Measurements from ENCODE around the gene PGBD2.
"Not testable (repeated sequence)": the region's sequence is repeated elsewhere in the genome, so short reads cannot be mapped to it uniquely, and the experiment has no call there.

PGBD2 gene

DNA sequence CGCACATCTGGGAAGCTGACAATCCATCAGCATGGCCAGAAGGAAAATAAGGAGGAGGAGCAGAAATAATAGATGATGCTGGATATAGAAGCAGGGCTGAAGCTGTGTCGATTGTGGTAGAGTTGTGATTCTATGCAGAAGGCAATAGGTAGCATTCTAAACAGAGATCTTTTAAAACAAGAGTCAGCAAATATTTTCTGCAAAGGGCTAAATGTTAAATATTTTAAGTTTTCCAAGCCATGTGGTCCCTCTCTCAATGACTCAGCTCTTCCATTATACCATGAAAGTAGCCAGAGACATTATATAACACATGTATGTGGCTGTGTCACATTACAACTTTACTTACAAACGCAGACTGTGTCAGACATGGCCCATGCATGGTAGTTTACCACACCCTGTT, 21.2 kb downstream of the PGBD2 start:
- DNase-seq = not testable (repeated sequence)

DNA sequence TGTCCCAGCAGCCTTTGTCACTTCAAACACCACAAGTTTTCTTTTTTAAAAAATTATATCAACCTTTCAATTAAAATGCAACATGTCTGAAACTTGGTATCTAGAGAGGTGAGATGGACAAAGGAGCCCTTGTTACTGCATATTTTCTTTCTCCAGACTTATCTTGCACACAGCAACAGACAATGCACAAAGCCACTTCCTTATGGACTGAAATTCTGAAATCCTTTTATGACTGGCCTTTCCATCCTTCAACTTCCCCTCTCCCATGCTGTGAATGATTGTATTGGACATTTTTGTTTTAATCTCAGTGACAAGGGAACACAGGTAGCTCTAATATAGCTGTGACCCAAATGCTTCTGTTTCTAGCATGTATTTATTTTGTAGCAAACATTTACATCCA, 22.1 kb downstream of the PGBD2 start:
- DNase-seq = not testable (repeated sequence)

DNA sequence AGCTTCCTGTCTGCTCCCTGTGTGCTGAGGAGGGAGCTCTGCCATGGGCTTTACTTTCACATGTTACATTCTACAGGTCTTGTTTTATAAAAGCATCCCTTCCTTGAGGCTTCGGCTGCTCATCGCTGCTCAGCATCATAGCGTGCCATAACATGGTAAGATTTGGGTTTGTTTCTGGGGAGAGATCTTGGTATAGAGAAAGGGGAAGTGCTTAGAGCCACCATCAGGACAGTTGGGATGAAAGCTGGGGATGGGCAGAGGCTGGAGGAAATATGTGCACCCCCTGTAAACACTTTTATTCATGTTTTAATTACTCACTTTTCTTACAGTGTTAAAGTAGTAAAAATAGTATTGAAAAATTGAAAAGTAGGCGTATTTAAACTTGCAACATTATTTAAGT, 24.0 kb downstream of the PGBD2 start:
- DNase-seq = not testable (repeated sequence)

DNA sequence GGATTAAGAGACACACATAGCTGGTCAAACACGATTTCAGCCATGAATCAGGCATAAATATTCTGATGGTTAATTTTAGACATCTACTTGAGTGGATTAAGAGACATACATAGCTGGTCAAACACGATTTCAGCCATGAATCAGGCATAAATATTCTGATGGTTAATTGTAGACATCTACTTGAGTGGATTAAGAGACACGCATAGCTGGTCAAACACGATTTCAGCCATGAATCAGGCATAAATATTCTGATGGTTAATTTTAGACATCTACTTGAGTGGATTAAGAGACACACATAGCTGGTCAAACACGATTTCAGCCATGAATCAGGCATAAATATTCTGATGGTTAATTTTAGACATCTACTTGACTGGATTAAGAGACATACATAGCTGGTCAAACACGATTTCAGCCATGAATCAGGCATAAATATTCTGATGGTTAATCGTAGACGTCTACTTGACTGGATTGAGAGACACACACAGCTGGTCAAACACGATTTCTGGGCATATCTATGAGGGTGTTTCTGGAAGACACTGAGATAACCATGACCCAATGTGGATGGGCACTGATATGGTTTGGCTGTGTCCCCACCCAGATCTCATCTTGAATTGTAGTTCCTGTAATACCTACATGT, 32.3 kb downstream of the PGBD2 start:
- DNase-seq = not testable (repeated sequence)

DNA sequence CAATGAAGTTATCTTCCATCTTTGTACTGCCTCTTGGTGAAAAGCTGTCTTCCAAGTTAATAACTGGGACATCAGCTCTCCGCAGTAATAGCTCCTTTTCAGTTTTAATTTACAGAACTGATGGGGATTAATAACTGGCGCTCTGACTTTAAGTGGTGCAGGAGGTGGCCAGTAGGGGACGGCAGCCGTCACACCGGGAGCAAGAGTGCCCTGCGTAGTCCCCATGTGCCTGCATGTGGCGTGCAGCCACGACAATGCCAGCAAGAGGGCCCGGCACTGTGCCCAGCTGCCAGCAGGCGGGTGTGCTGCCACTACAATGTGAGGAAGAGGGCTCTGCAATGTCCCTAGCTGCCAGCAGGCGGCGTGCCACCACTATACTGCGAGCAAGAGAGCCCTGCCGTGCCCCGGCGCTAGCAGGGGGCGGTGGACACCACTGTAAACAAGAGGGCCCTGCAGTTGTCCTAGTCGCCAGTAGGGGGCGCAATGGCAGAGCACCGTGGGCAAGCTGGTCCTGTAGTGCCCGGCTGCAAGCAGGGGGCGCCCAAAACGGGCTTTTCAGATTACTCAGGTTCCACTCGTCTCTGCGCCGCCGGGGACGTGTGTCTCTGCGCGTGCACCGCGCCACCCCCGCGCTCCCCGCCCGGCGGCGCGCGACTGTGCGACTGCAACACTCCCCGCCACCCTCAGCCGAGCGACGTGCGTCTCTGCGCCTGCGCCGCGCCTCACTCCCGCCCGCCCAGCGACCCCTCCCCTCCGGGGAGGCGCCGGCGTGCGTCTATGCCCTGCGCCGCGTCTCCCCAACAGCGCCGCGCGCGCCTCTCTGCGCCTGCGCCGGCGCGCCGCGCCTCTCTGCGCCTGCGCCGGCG, 38.3 kb downstream of the PGBD2 start:
- DNase-seq = not testable (repeated sequence)

DNA sequence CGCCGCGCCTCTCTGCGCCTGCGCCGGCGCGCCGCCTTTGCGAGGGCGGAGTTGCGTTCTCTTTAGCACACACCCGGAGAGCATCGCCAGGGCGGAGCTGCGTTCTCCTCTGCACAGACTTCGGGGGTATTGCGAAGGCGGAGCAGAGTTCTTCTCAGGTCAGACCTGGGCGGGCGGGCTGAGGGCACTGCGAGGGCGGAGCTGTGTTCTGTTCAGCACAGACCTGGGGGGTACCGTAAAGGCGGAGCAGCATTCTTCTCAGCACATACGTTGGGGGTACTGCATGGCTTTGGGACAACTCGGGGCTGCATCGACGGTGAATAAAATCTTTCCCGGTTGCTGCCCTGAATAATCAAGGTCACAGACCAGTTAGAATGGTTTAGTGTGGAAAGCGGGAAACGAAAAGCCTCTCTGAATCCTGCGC, 39.0 kb downstream of the PGBD2 start:
- not testable (repeated sequence) for DNase-seq

DNA sequence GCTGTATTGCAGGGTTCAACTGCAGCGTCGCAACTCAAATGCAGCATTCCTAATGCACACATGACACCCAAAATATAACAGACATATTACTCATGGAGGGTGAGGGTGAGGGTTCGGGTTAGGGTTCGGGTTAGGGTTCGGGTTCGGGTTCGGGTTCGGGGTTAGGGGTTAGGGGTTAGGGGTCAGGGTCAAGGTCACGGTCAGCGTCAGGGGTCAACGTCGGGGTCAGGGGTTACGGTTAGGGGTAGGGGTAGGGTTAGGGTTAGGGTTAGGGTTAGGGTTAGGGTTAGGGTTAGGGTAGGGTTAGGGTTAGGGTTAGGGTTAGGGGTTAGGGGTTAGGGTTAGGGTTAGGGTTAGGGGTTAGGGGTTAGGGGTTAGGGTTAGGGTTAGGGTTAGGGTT, 39.4 kb downstream of the PGBD2 start:
- DNase-seq = not testable (repeated sequence)

- not testable (repeated sequence) for DNase-seq
Measured at GRCh38 chr1:248945856-248946416, 39.9 kb downstream of the PGBD2 start.

Measured in NCI-H526 (cell line).